Midbrain (tissue), 1 donor: ENCODE data around the gene FGD6.
"Not testable (repeated sequence)": the region's sequence is repeated elsewhere in the genome, so short reads cannot be mapped to it uniquely, and the experiment has no call there.

ENCODE experiments used
- DNase-seq: peaks from one replicate; lab custom pipeline; 2025; lab: John Stamatoyannopoulos, UW

The FGD6 gene

GRCh38 chr12:95178136-95178535 lies 39.1 kb downstream of the FGD6 start:
- no peak for DNase-seq

- no peak for DNase-seq
Observed at GRCh38 chr12:95177201-95177768, 40.0 kb downstream of the FGD6 start.

- no peak for DNase-seq
Observed at GRCh38 chr12:95173392-95174251, 43.6 kb downstream of the FGD6 start.

GRCh38 chr12:95169368-95169767 lies 47.9 kb downstream of the FGD6 start:
- DNase-seq, result no peak

GRCh38 chr12:95168746-95169145 lies 48.5 kb downstream of the FGD6 start:
- no peak for DNase-seq

- DNase-seq, result no peak
Observed at GRCh38 chr12:95164656-95165055, 52.6 kb downstream of the FGD6 start.

- no peak for DNase-seq
Observed at GRCh38 chr12:95158919-95159318, 58.3 kb downstream of the FGD6 start.

- DNase-seq, result no peak
Observed at GRCh38 chr12:95151821-95152220, 65.4 kb downstream of the FGD6 start.

GRCh38 chr12:95151406-95151805 lies 65.9 kb downstream of the FGD6 start:
- no peak for DNase-seq

- DNase-seq, result no peak
Observed at GRCh38 chr12:95150501-95150900, 66.8 kb downstream of the FGD6 start.

GRCh38 chr12:95147866-95148265 lies 69.4 kb downstream of the FGD6 start:
- DNase-seq, result no peak

GRCh38 chr12:95146769-95147168 lies 70.5 kb downstream of the FGD6 start:
- no peak for DNase-seq

GRCh38 chr12:95143621-95144205 lies 73.6 kb downstream of the FGD6 start:
- no peak for DNase-seq

GRCh38 chr12:95142431-95143151 lies 74.7 kb downstream of the FGD6 start:
- no peak for DNase-seq

GRCh38 chr12:95141310-95141709 lies 76.0 kb downstream of the FGD6 start:
- no peak for DNase-seq

- DNase-seq, result not testable (repeated sequence)
Observed at GRCh38 chr12:95138031-95138430, 79.2 kb downstream of the FGD6 start.

GRCh38 chr12:95136598-95136997 lies 80.7 kb downstream of the FGD6 start:
- DNase-seq, result no peak

- DNase-seq, result no peak
Observed at GRCh38 chr12:95134085-95134484, 83.2 kb downstream of the FGD6 start.

GRCh38 chr12:95131589-95132340 lies 85.5 kb downstream of the FGD6 start:
- no peak for DNase-seq

GRCh38 chr12:95130096-95130495 lies 87.2 kb downstream of the FGD6 start:
- no peak for DNase-seq

GRCh38 chr12:95129115-95129514 lies 88.2 kb downstream of the FGD6 start:
- DNase-seq, result no peak

- no peak for DNase-seq
Observed at GRCh38 chr12:95126736-95127135, 90.5 kb downstream of the FGD6 start.
